Liver (tissue), 9 donors: ENCODE measurements around the gene ACTL7B. TPM values are rescaled to one million over a fixed set of nuclear protein-coding genes. Genes with fewer than 3 reads are reported as not detected.

Experiments used
- DNase-seq: peaks from one replicate; pipeline ENCODE4 v3.0.0-alpha.2; 2017; ENCODE audit warnings: low spot score
- H3K27ac ChIP-seq, 2 donors: one replicate each; pipeline ENCODE4 v1.7.0; 2013; ENCODE audit warnings: inconsistent platforms in 2 of 2, low read length in 2 of 2, control low read depth in 1 of 2, low read depth in 1 of 2, mild to moderate bottlenecking in 1 of 2
- H3K27me3 ChIP-seq, 4 donors: one replicate each; pipeline versions ENCODE4 v1.6.1 to v1.7.0; 2013; ENCODE audit warnings: low read length in 3 of 4, inconsistent platforms in 1 of 4, mild to moderate bottlenecking in 1 of 4, moderate library complexity in 1 of 4; ENCODE audit not compliant: control insufficient read depth in 4 of 4, insufficient read depth in 4 of 4
- H3K36me3 ChIP-seq, 4 donors: one replicate each; pipeline versions ENCODE4 v1.6.1 to v1.7.0; 2013; ENCODE audit warnings: low read length in 3 of 4, mild to moderate bottlenecking in 3 of 4, low read depth in 1 of 4, moderate library complexity in 1 of 4; ENCODE audit not compliant: control insufficient read depth in 4 of 4, insufficient read depth in 3 of 4
- H3K4me1 ChIP-seq, 4 donors: one replicate each; pipeline versions ENCODE4 v1.6.1 to v1.7.0; 2013; ENCODE audit warnings: low read length in 3 of 4, mild to moderate bottlenecking in 3 of 4, moderate library complexity in 1 of 4; ENCODE audit not compliant: control insufficient read depth in 4 of 4, insufficient read depth in 4 of 4
- H3K4me3 ChIP-seq, 3 donors: one replicate each; pipeline versions ENCODE4 v1.6.1 to v1.7.0; 2013; ENCODE audit warnings: low read length in 3 of 3, control low read depth in 1 of 3, low read depth in 1 of 3, mild to moderate bottlenecking in 1 of 3
- H3K9ac ChIP-seq, 2 donors: one replicate each; pipeline ENCODE4 v1.7.0; 2013; ENCODE audit warnings: low read length in 2 of 2, mild to moderate bottlenecking in 2 of 2, moderate library complexity in 2 of 2, control low read depth in 1 of 2, low read depth in 1 of 2
- H3K9me3 ChIP-seq, 4 donors: one replicate each; pipeline versions ENCODE4 v1.6.1 to v1.7.0; 2013; ENCODE audit warnings: low read length in 3 of 4; ENCODE audit not compliant: control insufficient read depth in 4 of 4
- ATF3 ChIP-seq: IDR thresholded peaks from 2 replicates; pipeline ENCODE4 v1.6.1; 2016; ENCODE audit warnings: antibody characterized with exemption
- FOXA2 ChIP-seq: IDR thresholded peaks from 2 replicates; pipeline ENCODE4 v1.6.1; 2016; ENCODE audit warnings: antibody characterized with exemption
- GABPA ChIP-seq, 2 donors: IDR thresholded peaks in 1 of 2; conservative IDR thresholded peaks in 1 of 2; 2 replicates each; pipeline ENCODE4 v1.6.1; 2016; ENCODE audit warnings: antibody characterized with exemption in 2 of 2, mild to moderate bottlenecking in 1 of 2, moderate library complexity in 1 of 2
- HNF4A ChIP-seq, 2 donors: conservative IDR thresholded peaks; 2 replicates each; pipeline ENCODE4 v1.6.1; 2016; ENCODE audit warnings: antibody characterized with exemption in 2 of 2, mild to moderate bottlenecking in 2 of 2
- HNF4G ChIP-seq: IDR thresholded peaks from 2 replicates; pipeline ENCODE4 v1.6.1; 2016; ENCODE audit warnings: antibody characterized with exemption
- JUND ChIP-seq, 2 donors: IDR thresholded peaks; 2 replicates each; pipeline ENCODE4 v1.6.1; 2016; ENCODE audit warnings: antibody characterized with exemption in 2 of 2
- NR2F2 ChIP-seq: IDR thresholded peaks from 2 replicates; pipeline ENCODE4 v1.6.1; 2016; ENCODE audit warnings: antibody characterized with exemption
- RXRA ChIP-seq, 2 donors: IDR thresholded peaks; 2 replicates each; pipeline ENCODE4 v1.6.1; 2017 to 2018; ENCODE audit warnings: antibody characterized with exemption in 2 of 2, mild to moderate bottlenecking in 1 of 2
- SP1 ChIP-seq: IDR thresholded peaks from 2 replicates; pipeline ENCODE4 v1.6.1; 2018; ENCODE audit warnings: antibody characterized with exemption, mild to moderate bottlenecking
- TAF1 ChIP-seq: conservative IDR thresholded peaks from 2 replicates; pipeline ENCODE4 v1.6.1; 2016; ENCODE audit warnings: antibody characterized with exemption, mild to moderate bottlenecking
- YY1 ChIP-seq: IDR thresholded peaks from 2 replicates; pipeline ENCODE4 v1.6.1; 2016; ENCODE audit warnings: antibody characterized with exemption, mild to moderate bottlenecking
- WGBS: extraction: QIAGEN DNeasy Blood & Tissue Kit; methylation state at CpG from one replicate; pipeline ENCODE4 v1.1.7; 2013; 5-methylcytosine and 5-hydroxymethylcytosine counted together
- polyA plus RNA-seq, 2 donors: library from polyadenylated mRNA; stranded (reverse) in 1 of 2; unstranded in 1 of 2; fragments of 200-250 nt in 1 of 2; fragments of >200 nt in 1 of 2; fragmentation: Nextera tagmentation in 1 of 2; extraction: Ambion mirVana in 1 of 2; gene quantifications; one replicate each; pipeline versions ENCODE4 v1.2.1 to v1.2.3, GENCODE V29; 2013 to 2015
- total RNA-seq, 2 donors: library from RNA; depleted of rRNA; stranded (reverse); fragments of >200 nt; gene quantifications; one replicate each; pipeline ENCODE4 v1.2.3, GENCODE V29; 2014
- TF ChIP-seq, protein P1 (sequence below): IDR thresholded peaks from 2 replicates; pipeline ENCODE4 v1.6.1; 2016; ENCODE audit warnings: antibody characterized with exemption
- TF ChIP-seq, protein P2 (sequence below): IDR thresholded peaks from 2 replicates; pipeline ENCODE4 v1.6.1; 2016; ENCODE audit warnings: antibody characterized with exemption
- donor health status: healthy.
- donor health status: healthy.
- donor health status: healthy.
- donor health status: healthy.
- donor health status: healthy.

Gene ACTL7B
- total RNA-seq (under 1 TPM in 1 of 2 donors, not detected in 1; 0.09 TPM), polyA plus RNA-seq (not detected)

DNA sequence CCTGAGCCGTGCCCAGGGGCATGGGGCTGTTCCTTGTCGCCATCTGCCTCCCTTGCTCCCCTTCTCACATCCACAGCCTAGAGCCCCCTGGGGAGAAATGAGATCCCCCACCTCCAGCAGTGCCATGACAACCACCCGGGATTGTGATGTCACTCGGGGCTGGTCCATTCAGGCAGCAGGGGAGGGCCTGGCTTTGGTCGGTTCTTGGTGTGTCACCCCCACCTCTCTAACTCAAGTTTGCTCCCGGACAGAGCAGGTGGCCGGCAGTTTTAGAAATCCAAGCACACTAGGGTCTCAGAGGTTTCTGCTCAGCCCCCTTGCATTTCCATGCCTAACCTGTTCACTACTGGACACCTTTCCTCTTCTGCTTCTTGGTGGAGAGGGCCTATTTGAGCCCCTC, at the start of gene ACTL7B:
ACTL7B (minus strand) TSS at position 99 of the 400 bp plus-strand sequence; CDS start at position 43, 56 bp downstream.
- no peak within 1 kb of the TSS for H3K4me3 ChIP-seq
- no peak within 1 kb of the TSS for H3K9ac ChIP-seq
- no peaks in the 10 kb centered on the region for H3K27me3 ChIP-seq
- DNase-seq: no peak
- 92% methylated on average over 7 of the region's 7 CpGs for WGBS
- no peak within 1 kb of the TSS for H3K27ac ChIP-seq
- peaks cover 0 to 5% (median 0%) of the 10 kb centered on the region in 4 donors for H3K4me1 ChIP-seq
- no peaks in the 10 kb centered on the region for H3K36me3 ChIP-seq
- no peak for TF ChIP-seq JUND (IDR thresholded peaks at IDR 0.05)
- TF ChIP-seq ATF3: no peak
- no peak for TF ChIP-seq GABPA (IDR thresholded peaks at IDR 0.05 in 1 of 2, conservative IDR thresholded peaks at IDR 0.05 in 1 of 2)
- no peak for TF ChIP-seq TAF1
- no peak for TF ChIP-seq YY1
- TF ChIP-seq NR2F2: no peak
- no peak for TF ChIP-seq HNF4A (conservative IDR thresholded peaks at IDR 0.05)
- H3K9me3 ChIP-seq: no peaks in the 10 kb centered on the region

DNA sequence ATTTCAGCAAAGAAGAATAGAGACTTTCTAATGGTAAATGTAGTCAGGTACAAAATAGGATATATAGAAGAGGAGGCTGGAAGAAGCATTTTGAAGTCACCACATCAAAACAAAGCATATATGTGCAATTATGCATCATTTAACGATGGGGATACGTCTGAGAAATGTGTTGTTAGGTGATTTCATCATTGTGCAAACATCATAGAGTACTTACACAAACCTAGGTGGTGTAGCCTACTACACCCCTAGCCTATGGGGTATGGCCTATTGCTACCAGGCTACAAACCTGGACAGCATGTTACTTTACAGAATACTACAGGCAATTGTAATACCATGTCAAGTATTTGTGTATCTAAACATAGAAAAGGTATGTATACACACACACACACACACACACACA, 49.7 kb upstream of the ACTL7B start:
- no peaks in the 10 kb centered on the region for H3K27me3 ChIP-seq
- WGBS: 41% methylated on average over 2 of the region's 2 CpGs
- DNase-seq: no peak
- H3K4me1 ChIP-seq: peaks cover 0 to 6% (median 0%) of the 10 kb centered on the region in 4 donors
- TF ChIP-seq, protein P1, sequence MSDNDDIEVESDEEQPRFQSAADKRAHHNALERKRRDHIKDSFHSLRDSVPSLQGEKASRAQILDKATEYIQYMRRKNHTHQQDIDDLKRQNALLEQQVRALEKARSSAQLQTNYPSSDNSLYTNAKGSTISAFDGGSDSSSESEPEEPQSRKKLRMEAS: no peak
- TF ChIP-seq FOXA2 (no peak), RXRA (IDR thresholded peaks at IDR 0.05) (no peak), NR2F2 (no peak), TAF1 (no peak), HNF4G (no peak), HNF4A (conservative IDR thresholded peaks at IDR 0.05) (no peak), YY1 (no peak), SP1 (no peak)
- TF ChIP-seq, protein P2, sequence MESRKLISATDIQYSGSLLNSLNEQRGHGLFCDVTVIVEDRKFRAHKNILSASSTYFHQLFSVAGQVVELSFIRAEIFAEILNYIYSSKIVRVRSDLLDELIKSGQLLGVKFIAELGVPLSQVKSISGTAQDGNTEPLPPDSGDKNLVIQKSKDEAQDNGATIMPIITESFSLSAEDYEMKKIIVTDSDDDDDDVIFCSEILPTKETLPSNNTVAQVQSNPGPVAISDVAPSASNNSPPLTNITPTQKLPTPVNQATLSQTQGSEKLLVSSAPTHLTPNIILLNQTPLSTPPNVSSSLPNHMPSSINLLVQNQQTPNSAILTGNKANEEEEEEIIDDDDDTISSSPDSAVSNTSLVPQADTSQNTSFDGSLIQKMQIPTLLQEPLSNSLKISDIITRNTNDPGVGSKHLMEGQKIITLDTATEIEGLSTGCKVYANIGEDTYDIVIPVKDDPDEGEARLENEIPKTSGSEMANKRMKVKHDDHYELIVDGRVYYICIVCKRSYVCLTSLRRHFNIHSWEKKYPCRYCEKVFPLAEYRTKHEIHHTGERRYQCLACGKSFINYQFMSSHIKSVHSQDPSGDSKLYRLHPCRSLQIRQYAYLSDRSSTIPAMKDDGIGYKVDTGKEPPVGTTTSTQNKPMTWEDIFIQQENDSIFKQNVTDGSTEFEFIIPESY: no peak
- H3K9ac ChIP-seq: no peak overlapping the region
- H3K4me3 ChIP-seq: no peak overlapping the region
- no peaks in the 10 kb centered on the region for H3K9me3 ChIP-seq
- no peak overlapping the region for H3K27ac ChIP-seq
- peaks cover 3 to 70% (median 41%) of the 10 kb centered on the region in 4 donors for H3K36me3 ChIP-seq

DNA sequence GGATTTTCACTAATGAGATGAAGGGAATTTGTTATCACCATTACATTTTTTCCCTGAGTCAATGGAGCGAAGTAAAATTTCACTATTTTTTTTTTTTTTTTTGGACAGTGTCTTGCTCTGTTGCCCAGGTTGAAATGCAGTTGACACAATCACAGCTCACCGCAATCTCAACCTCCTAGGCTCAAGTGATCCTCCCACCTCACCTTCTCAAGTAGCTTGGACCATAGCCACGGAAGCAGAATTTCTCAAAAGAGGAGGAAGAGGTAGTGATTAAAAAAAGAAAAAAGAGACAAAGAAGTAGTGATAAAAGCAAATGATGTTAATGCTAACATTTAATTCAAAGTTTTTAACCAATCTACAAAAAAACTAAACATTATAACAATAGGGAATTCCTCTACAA, 48.4 kb upstream of the ACTL7B start:
- H3K4me3 ChIP-seq: no peak overlapping the region
- H3K4me1 ChIP-seq: peaks cover 0 to 6% (median 0%) of the 10 kb centered on the region in 4 donors
- no peaks in the 10 kb centered on the region for H3K27me3 ChIP-seq
- H3K36me3 ChIP-seq: peaks cover 3 to 65% (median 41%) of the 10 kb centered on the region in 4 donors
- no peaks in the 10 kb centered on the region for H3K9me3 ChIP-seq
- no peak for DNase-seq
- TF ChIP-seq GABPA (IDR thresholded peaks at IDR 0.05 in 1 of 2, conservative IDR thresholded peaks at IDR 0.05 in 1 of 2) (no peak), ATF3 (no peak), JUND (IDR thresholded peaks at IDR 0.05) (no peak), SP1 (no peak), FOXA2 (no peak)
- WGBS: 98% methylated on average over 3 of the region's 3 CpGs
- no peak overlapping the region for H3K9ac ChIP-seq
- no peak overlapping the region for H3K27ac ChIP-seq
